LHCN-M2 (cell line): Measurements from ENCODE around the gene NYNRIN. TPM values are rescaled to one million over a fixed set of nuclear protein-coding genes. Genes with fewer than 3 reads are reported as not detected.

ENCODE experiments used
- DNase-seq: peaks from one replicate; pipeline ENCODE4 v3.0.0-alpha.2; 2012; ENCODE audit warnings: low read depth
- total RNA-seq: library from RNA; depleted of rRNA; stranded (reverse); fragments of >200 nt; gene quantifications from 2 replicates; pipeline ENCODE4 v1.2.3, GENCODE V29; 2014

NYNRIN gene
- total RNA-seq, 1 experiment from 2014 or later: 0.06 TPM

- no peak for DNase-seq
These were observed 6.3 kb upstream of the NYNRIN start for GRCh38 chr14:24392325-24393091.

- DNase-seq: no peak
These were observed 4.5 kb upstream of the NYNRIN start for GRCh38 chr14:24394275-24394674.

DNA sequence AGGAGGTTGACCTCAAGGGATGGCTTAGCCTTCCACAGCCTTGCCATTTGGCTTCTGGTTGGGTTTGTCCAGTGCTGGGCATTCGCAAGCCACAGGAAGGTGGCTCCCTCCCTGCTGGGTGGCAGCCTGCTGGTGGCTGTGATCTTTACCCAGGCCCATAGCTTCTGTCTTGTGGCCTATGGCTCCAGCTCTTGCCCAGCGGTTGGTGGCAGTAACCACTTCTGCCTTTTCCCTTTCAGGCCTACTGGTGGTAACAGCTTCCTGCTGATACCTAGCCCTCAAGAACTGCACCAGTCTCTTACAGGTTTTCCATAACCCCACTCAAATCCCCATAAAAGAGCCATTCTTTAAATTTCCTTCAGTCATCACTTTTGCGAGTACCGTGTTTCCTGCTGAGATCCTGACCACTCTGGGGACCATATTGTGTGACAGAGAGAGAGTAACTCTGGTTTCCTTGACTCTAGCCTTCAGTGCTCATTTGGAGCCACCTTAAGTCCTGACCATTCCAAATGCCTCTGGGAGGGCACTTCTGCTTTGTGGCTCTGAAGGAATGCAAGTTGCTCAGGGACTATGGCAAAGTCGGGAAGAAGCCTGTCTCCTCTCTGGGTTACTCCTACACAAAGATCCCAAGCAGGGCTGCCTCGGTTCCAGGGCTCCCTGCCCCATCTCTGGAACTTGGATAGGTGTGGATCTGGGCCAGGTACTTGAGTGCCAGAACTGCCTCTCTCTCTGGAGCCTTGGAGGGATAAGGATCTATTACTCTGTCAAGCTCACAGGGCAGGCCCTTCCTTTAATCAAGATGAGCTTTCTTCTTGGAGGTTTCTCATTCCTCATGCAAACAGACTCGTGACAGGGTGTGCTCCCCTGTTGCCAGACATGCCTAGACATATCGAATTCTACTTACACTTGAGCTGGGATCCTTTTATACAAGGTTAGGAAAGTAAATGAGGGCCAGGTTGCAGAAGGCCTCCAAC is 2.9 kb upstream of the NYNRIN start:
- no peak for DNase-seq

DNA sequence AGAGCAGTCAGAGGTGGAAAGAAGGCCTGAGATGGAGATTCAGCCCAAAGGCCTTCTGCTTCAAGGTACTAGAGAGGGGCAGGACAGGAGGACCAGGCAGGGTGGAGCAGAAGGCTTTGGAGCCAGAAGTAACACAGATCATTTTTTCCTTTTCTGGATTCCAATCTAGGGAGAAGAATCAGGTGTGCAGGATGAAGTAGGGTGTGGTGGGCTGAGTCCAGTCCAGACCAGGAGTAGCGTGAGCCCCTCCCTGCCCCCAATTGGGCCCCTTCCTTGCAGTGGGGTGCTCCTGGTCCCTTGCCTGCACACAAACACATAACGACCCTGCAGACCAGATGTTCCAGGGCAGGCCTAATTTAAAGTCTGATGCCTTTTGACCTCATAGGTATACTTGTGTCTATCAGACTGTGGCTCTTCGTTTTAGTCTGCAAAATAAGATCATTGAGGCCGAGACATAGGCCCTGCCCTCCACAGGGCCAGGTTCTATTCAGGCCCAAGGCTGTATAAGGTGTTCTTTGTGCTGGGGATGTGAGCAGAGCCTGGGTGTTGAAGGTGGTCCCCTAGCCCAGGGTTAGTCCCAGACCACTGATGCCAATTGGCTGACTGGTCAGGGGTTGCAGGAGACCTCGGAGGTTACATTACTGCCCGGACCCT is 1.0 kb upstream of the NYNRIN start:
- no peak for DNase-seq

- no peak for DNase-seq
These were observed 530 bp upstream of the NYNRIN start for GRCh38 chr14:24398293-24398652.

GRCh38 chr14:24399447-24399822 is 632 bp downstream of the NYNRIN start:
- DNase-seq: no peak

DNA sequence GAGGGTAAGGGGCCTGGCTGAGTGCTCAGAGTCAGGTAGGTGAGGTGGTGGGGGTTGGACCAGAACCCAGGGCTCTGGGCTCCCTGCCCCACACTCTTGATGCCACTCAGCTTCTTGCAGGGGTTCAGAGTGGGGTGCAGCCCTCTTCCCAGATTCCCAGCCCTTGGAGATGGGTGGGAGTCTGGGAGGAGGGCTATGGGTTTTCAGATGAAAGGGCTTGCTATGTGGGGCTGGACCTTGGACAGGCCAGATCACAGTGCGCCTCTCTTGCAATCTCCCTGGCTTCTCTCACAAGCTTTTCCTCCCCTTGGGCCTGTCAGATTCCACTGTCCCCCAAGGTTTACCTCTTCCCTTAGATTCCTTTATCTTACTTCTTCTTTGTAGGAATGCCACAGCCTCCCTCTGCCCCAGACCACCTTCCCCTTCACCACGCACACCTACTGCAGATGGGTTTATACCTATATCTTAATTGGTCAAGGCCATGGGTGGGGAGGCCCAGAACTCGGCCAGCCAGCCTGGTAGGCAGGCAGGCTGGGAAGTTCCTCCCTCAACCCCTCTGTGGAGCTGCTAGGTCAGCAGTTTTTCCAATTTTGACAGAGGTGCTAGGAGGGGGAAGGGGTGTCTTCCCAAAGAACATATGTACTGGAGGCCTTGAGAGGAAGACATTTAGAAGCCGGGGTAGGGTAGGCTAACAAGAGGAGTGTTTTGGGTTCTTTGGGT is 1.4 kb downstream of the NYNRIN start:
- no peak for DNase-seq

DNA sequence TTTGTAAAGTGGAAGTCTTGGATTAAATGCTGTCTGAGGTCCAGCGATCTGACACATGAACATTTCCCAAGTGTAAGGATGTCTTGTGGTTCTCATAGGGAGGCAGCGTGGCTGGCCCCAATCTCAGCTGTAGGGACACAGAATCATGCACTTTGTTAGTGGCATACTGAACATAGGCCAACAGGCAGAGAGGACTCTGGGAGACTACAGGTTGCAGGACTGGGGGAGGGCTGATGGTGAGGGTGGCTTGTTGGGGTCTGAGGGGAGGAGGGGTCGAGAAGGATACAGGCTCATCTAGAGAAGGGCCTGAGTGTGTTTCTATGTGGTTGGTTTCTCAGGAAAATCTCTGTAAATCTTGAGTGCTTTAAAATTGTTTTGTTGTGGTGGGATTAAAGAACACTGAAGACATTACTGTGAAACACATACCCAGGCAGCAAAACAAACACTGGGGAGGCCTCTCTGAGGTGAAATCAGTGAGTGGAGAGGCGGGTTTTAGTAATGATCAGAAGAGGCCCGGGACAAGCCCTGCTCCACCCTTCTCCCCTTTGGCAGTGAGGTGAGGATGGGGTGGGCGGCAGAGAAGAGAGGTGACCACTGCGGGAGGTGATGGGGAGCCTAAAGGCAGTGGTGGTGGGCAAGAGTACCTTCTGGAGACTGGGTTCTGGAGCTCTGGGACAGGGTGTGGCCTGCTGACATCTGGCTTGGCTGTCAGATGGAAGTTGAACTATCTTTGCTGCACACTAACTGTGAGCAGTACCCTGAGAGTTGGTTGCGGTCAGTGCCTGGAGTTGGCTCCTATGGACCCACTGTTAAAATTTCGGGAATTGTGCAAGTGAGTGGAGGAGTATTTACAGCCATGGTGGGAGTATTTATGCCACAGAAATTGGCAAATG is 3.3 kb downstream of the NYNRIN start:
- no peak for DNase-seq

DNA sequence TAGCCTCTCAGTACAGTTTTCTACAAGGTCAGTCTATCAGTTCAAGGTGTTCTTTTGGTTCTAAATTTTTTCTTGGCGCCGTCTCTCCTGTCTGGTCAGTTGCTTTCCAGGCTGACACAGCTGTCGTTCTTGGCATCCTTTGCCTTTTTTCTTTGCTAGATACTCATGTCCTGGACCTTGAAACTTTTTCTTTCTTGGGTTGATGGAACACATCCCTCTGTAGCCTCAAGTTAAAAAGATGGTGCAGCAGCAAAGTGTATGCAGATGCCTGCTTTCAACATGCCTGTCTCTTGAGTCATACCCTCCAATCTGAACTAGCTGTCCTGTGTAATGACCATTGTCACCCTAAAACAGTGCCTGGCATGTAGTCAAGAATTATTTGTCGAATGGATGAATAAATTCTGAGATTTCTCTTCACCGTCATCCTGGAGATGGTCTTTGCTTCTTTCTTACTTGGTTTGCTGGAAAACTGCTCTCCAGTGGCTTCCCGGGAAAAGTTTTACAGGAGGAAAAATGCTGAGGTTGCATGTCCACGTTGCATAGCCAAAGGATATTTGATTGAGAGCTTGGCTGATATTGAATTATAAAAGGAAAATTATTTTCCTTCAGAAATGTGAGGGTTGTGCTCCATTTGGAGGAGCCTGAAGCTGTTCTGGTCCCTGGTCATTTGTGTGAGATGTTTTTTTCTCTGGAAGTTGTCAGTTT is 4.6 kb downstream of the NYNRIN start:
- DNase-seq: peak; percentile 30

DNA sequence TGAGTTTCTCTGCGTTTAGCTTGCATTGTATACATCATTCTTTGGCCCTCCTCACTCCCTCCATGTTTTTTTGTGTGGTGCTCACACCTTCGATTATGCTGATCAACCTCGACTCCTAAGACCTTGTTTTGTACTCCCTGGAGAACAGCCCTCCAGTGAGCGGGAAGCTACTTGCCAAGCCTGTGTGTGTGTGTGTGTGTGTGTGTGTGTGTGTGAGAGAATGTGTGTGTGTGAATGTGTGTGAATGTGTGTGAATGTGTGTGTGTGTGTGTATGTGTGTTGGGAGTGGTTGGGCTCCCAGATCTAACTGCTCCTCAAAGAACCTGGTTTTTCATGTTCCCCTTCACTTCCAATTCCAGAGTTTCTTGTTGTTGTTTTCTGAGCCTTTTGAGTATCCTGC is 6.0 kb downstream of the NYNRIN start:
- no peak for DNase-seq

DNA sequence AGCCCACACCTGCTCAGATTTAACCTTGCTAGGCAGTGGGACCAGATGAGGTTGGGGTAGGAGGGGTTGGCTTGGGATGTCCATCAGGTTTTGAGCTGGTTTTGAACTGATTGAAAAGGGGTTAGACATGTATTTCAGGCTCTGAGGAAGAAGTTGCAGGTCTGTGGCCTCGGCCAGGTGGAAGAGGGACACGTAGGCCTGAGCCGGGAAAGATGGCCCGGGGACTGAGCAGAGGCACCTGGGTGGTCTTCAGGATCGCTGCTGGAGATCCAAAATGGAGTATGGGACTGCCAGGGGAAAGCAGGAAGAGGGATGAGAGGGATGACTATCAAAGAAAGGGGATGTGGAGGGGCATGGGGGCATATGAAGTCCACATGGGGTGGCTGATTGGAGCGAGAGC is 7.6 kb downstream of the NYNRIN start:
- DNase-seq: no peak

GRCh38 chr14:24407608-24408325 is 9.0 kb downstream of the NYNRIN start:
- DNase-seq: no peak

DNA sequence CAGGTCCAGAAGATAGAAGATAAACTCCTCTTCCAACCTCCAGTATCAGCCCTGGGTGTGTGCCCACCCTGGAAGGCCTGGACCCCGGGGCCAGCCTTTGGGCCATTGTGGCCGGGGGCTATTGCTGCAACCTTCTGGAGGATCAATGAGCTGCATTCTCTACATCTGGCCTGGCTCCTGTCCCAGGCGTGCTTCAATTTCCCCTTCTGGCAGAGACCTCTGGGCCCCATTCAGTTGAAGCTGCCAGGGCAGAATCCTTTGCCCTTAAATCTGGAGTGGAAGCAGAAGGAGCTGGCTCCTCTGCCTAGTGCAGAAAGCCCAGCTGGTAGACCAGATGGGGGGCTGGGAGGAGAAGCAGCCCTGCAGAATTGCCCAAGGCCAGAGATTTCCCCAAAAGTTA is 10.0 kb downstream of the NYNRIN start:
- no peak for DNase-seq

- no peak for DNase-seq
These were observed 10.4 kb downstream of the NYNRIN start for GRCh38 chr14:24409192-24409591.

- no peak for DNase-seq
These were observed 11.2 kb downstream of the NYNRIN start for GRCh38 chr14:24409956-24410355.

DNA sequence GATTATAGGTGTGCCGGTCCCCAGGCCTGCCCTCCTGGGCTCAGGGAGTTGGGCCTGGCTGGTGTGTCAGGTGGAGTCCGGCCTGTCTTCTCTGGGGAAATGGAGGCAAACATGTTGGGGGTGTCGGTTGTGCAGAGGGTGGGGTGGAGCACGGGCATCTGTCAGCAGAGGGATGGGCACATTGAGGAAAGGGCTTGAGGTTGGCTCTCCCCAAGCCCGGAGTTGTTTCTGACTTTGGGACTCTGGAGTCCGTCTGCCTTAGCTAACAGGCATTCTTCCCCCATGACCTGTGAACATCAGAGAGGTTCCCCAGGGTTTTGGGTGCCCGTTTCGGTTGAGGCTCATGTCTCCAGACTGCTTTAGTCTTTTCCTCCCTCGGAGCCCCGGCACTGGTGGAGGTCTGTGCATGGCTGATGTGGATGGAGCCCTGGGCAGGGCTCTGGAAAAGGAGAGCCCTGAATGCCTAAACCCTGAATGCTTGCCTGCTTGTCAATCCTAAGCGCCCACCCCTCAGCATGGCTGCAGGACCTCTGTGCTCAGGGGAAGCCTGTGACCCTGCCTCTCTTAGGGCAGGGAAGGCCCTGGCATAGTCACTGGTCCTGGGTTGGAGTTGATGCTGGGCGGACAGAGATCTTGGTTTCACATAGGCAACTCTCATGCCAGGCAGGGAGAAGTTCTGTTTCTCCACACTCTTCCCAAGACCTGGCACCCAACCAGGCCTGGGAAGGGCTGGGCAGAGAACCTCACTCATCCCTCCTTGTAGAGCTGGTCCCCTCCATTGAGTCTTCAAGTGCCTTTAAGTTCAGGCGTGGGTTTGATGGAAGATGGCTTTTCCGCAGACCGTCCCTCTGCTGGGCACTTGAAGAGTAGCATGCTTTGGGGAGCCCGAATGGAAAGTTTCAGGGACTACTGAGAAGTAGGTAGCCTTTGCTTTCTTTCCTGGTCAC is 12.9 kb downstream of the NYNRIN start:
- peak; percentile 40 for DNase-seq

- DNase-seq: no peak
These were observed 15.3 kb downstream of the NYNRIN start for GRCh38 chr14:24414077-24414476.
